Stimulated activated CD8-positive, alpha-beta memory T cell treated with anti-CD3 and anti-CD28 coated beads, Interleukin-4, amount 100 ng/mL, for 1 hour (primary cell): ENCODE measurements around the gene WDFY1.

Experiments
- DNase-seq, 2 donors: peaks; one replicate each; pipeline ENCODE4 v3.0.0-alpha.2; 2020; ENCODE audit warnings: low read depth in 2 of 2, low spot score in 1 of 2

WDFY1 gene, protein sequence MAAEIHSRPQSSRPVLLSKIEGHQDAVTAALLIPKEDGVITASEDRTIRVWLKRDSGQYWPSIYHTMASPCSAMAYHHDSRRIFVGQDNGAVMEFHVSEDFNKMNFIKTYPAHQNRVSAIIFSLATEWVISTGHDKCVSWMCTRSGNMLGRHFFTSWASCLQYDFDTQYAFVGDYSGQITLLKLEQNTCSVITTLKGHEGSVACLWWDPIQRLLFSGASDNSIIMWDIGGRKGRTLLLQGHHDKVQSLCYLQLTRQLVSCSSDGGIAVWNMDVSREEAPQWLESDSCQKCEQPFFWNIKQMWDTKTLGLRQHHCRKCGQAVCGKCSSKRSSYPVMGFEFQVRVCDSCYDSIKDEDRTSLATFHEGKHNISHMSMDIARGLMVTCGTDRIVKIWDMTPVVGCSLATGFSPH

DNA sequence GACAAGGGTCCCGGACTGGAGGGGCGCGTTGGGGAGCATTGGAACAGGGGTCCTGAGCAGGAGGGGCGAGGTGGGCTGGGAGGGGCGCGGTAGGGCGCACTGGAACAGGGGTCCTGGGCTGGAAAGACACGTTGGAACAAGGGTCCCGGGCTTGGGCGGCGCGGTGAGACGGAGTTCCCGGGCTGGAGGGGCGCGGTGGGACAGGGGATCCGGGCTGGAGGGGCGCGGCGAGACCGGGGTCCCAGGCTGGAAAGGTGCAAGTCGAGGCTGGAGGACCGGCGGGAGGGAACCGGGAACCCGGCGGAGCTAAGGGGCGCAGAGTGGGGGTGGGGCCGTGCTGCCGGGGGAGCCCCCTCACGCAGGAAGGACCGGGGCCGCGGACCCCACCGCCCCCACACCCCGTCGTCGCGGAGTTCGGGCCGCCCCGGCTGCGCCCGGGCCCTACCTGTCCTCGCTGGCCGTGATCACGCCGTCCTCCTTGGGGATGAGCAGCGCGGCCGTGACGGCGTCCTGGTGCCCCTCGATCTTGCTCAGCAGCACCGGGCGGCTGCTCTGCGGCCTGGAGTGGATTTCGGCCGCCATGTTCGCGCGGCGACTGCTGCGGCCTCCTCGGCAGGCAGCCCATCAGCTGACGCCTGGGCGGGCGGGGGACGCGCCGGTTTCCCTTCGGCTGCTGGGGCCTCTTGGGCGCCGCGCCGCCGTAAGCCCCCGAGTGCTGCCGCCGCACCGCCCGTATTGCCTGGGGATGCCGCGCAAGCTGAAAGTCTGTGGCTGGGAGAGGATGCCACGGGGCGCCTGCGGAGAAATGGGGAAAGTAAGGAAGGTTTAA lies at the start of gene WDFY1:
TSS of gene WDFY1 (minus strand) at position 633 of the 829 bp plus-strand sequence. CDS start at position 582, 51 bp downstream.
- DNase-seq, result peak; percentile 58 to 61

DNA sequence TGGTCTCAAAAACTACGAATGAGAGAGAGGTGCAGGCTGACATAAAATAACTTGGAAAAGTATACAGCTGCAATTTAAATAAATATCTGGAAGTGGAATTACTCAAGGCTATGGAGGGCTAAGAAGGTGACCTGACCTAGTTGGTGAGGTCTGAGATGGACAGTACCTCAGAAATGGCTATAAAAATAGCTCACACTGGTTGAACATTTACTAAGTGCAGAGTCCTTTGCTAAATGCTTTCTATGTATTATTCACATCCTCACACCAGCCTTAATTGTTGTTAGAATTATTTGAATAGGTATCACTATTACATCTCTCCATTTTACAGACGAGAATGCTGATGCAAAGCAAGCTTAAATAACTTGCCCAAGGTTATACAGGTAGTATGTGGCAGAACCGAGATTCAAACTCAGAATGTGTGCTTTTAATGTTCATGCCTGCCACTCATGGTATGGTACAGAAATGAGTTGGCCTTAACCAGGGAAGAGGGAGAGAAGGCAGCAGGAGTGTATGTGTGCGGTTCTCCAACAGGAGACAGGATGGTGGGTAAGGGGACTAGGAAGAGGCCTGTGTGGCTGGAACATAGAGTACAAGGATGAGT lies 49.5 kb upstream of the WDFY1 start:
- no peak for DNase-seq

DNA sequence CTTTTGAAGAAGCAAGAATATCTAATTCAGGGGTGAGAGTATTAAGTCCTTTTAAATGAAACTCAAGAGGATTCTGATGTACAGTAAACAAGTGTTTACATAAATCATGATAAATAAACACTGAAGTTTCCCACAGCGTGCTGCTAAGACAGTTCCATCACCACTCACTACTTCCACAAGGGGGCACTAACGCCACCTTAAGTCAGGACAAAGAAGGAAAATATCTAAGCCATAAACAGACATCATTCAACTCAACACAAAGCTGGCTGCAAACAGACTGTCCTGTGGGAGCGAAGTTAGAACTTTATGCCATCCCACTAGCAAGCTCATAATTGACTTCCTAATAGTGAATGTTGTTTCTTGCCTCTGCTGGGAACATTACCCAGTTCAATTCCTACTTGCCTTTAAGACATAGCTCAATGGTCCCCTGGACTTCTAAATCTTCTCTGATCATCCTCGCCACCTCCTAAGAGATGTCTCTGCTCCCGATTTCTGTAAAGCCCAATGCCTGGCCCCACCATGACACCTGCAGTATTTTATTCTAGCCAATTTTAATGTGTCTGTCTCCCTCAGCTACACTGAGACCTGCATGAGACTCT lies 48.6 kb upstream of the WDFY1 start:
- DNase-seq, result peak; percentile 3 to 35

DNA sequence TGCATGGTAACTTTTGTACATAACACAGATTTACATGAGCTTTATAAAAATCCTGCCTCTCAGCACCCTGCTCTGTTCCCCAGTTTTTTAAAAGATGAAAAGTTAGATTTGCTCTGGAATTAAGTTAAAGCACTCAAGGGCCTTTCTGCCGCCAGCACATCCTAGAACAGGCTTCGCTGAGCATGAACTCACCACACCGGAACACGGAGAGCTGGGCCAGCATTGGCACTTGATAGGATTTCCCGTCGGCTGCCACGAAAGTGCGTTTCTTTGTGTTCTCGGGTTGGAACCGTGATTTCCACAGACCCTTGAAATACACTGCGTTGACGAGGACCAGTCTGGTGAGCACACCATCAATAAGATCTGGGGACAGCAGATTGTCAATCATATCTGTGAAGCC lies 46.5 kb upstream of the WDFY1 start:
- no peak for DNase-seq

DNA sequence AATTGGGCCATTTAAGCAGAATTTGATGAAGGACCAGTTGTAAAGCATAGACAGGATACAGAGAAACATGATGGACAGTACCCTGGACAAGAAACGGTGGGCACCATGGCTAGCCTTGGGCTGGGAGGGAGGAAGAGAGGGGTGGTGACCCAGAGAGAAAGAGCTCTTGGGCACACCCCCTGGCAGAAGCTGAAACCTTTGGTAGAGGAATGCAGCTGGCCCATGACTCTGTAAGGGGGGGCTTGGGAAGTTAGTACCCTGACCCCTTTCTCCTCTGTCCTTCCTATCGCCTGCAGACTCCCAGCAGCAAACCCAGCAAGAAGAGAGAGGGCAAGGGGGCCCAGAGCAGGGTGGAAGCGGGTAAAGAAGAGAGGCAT lies 44.7 kb upstream of the WDFY1 start:
- DNase-seq, result no peak

DNA sequence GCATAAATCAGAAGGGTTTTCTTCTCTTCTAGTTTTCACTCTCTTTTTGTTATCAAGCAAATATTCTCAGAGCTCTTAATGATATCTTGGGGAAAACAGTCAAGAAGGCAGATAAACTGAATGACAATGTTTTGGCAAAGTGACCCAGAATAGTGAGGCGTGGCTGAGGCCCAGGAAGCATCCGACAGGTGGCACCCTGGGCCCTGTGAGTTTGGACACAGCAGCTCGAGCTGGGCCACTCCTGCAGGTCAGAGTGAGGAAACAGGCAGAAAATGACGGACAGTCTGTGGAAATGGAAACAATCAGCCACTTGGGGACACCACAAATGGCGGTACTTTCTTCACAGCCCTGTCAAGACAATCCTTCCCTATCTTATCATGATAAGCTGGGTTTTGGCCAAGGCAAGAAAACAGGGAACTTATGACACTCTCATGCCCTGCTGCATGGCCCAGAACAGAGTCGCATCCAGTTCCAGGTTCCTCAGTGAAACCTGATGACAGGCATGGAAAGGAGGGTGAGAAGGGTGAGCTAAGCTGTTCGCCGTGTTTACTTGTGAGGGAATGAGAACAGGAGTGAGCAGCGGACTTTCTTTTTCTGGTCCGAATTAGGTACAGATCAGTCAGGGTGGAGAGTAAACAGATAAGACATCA lies 44.2 kb upstream of the WDFY1 start:
- no peak for DNase-seq

DNA sequence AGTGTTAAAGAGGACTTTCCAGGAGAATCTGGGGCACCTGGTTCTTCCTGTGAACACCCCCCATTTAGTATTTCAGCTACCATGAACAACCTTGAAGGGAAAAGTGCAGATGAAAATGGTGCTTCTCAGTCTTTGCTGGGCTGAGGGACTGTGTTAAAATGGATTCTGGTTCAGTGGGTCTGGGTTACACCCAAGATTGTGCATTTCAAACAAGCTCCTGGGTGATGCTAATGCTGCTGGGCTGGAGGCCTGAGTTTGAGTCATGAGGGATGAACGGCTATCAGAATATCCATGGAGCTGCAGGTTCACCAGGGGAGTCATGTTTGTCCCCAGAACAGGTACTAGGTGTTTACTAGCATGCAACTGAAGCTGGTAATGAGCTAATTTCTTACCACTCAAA lies 36.1 kb upstream of the WDFY1 start:
- no peak for DNase-seq

DNA sequence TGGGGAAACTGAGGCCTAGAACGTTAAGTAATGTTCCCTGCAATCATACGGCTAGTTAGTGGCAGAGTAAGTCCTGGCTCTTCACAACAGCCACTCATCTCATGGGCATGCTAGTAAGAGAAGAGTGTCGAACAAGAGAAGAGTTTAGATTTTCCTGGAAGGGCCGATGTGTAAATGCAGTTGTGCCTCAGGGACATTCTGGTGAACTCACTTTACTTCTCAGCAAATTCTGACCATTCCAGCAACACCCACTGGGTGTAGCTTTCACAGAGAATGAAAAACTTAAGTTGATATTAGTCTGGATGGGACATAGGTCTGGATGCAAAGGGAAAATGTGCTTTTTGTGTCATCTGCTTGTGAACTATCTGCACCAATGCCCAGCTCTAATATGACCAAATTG lies 35.7 kb upstream of the WDFY1 start:
- no peak for DNase-seq

DNA sequence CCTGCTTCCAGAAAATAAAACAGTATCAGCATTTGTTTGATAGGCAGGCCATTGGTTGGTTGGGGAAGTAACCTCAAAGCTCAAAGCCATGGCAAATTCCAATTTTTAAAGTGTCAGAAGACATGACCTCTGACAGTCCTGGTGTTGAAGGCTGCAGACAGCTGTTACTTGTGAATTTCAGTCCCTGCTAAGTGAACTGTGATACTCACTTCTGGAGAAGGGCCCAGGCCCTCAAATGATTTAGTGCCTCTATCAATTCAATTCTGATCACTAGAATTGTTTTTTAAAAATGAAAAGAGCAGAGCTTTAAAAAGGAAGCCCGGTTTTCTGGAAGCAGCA lies 35.2 kb upstream of the WDFY1 start:
- DNase-seq, result no peak

DNA sequence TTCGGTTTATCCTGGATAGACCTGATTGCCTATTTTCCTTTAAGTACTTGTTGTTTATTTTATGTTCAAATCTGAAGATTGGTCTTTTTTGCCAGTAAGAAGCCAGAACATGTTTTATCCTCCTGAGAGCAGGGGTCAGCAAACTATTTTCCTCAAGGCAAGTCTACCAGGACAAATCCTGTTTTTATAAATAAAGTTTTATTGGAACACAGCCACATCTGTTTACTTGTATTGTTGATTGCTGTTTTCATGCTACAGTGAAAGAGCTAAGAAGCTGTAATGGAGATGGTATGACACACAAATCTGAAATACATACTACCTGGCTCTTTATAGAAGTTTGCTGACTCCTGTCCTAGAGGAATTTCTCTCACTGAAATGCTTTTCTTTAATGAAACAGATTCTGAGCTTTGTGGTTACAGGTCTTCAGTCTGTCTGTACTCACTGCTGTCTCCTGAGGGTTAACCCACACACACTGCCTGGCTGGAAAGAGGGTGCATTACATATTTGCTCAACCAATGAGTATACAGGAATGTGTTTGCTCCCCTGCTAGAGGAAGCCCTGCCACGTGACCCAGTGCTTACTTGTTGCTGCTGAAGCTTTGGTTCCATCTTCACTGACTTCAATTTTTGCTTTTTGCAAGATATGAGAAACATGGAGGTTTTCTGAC lies 34.7 kb upstream of the WDFY1 start:
- no peak for DNase-seq

DNA sequence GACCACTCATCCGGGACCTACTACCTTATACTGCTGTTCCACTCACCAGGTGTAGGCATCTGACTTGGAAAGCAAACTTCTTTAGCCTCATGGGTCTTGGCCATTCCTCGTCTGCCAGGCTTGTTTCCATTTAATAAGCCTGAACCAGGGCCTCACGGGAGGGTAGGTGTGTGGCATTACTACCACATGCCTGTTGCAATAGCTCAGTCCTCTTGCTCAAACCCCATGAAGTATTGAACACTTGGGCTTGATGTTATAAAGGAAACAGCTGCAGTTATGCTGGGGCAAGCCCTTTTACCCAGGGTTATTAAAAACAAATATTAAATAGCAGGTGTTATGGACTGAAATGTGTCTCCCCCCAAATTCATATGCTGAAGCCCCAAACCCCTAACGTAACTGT lies 33.3 kb upstream of the WDFY1 start:
- no peak for DNase-seq

DNA sequence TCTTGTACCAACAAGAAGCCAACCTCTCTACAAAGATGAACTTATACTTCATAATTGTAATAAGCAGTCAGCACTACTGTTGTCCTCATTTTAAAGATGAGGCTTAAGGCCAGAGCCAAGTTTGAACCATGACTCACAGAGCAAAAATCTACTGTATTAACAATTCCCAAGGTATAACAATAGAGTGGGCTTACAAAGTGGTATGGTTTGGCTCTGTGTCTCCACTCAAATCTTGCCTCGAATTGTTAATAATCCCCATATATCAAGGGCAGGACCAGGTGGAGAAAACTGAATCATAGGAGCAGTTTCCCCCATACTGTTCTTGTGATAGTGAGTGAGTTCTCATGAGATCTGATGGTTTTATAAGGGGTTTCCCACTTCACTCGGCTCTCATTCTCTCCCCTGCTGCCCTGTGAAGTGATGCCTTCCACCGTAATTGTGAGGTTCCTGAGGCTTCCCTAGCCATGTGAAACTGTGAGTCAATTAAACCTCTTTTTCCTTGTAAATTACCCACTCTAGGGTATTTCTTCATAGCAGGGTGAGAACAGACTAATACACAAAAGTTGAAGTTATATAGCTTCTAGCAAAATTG lies 31.6 kb upstream of the WDFY1 start:
- no peak for DNase-seq

DNA sequence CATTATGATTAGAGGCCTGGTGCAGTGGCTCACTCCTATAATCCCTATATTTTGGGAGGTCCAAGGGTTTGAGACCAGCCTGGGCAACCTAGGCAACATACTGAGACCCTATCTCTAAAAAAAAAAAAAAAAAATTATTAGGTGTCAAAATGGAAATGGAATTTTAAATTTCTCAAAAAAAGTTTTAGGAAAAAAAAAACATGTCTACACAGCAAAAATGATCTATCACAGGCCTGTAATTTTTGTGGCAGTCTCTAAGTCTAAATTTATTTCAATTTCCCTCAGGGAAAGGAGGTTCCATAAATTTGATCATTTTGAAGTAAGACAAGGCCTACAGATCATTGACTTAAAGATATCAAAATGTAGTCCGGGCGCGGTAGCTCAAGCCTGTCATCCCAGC lies 28.5 kb upstream of the WDFY1 start:
- DNase-seq, result no peak

DNA sequence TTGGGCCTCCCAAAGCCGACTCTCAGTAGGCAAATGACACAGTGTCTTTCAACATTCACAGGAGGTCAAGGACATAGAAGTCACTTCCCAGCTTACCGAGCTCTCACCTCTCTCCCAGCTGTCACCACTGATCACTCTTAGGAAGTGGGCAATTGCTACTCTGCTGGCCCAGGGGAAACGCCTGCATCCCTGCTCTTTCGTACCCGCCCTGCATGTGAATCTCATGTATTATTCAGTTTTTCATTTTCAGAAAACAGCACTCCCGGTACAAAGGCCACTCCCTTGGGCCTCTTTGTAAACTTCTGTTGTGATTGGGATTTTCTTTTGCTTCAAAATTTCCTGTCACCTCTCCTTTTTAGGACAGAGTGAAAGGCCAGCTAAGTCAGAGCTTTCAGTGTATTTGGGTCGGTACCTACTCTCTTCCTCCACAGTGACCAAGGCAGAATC lies 27.5 kb upstream of the WDFY1 start:
- DNase-seq, result no peak

DNA sequence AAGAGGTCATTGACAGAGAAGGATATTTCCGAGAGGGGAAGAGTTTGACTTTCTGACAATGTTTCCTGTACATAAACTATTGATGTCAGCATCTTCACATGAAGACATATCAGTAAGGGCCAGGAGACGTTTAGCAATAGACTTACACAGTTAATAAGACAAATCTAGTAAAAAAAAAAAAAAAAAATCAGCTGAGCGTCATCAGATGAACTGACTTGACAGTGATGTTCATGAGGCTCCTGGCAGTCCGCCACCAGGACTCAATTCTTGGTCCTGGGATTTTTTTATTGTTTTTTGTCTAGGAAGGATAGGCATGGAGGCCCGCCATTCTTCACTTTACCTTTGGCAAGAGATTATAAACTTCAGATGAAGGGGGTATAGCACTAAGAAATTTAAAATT lies 26.6 kb upstream of the WDFY1 start:
- DNase-seq, result no peak

DNA sequence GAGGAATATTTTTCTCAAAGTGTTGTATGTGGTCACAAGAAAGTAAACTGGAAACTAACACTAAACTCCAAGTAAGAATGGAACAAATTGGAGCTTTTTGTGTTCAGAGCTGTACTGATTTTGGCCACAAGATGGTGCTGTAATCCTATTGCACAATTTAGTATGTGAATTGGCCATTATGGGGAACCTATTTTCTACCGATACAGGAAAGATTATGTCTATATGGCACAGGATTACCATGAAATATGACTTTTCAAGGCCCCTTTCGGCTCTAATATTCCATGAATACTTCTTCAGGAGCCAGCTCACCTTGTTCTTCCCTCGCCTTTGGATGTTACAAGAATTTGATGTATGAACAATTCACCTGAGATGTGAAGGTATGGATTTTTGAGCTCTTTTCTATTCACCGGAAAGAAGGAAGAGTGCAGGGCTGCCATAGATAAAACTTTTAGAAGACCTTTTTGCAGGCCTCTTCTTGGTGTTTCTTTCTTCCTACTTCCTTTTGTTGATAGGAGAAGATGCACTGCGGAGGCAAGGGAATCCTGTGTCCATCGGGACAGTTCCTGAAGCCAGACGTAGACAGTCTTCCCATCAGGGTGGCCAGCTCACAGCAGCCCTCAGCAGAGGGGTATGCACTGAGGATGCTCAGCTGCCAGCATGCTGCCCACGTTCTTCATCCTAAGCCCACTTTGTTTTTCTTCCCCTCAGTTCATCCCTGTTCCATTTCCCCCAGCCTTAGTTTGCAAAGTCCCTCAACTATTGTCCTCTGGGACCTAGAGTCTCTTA lies 25.4 kb upstream of the WDFY1 start:
- DNase-seq, result peak in 1 of 2 donors; percentile 17

DNA sequence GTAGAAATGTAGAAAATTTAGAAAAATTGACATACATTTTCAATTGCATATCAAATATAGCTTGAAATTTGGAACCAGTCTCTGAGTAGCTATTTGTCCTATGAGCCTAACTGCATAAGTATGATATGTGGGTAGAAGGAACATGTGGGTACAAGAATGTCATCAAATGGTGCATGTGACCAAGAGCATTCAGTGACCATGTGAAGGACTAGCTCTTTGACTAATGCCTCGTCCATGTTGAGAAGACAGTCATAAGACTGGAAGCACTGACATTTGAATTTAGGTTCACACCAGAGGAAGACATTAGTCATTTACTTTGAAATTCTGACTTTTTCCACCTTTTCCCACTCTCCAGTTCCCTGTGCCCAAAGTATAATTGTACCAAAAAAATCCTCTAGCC lies 24.7 kb upstream of the WDFY1 start:
- DNase-seq, result no peak

DNA sequence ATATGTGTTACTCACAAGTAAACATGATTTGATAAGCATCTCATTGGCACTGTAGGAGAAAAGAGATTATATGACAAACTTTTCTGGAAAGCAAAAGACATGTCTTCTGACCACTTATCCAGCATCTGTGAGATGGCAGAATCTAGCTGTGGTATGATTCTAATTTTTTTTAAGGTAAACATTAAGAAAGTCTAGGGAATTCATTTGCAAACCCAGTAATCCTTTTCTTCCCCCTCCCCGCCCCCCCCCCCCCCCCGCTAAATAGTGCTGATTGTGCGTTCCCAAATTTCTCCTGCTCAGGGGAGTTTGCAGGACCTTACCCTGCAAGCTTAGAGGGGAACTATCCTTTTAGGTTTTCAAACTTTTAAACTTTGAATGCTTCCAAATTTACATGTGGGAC lies 24.2 kb upstream of the WDFY1 start:
- no peak for DNase-seq

DNA sequence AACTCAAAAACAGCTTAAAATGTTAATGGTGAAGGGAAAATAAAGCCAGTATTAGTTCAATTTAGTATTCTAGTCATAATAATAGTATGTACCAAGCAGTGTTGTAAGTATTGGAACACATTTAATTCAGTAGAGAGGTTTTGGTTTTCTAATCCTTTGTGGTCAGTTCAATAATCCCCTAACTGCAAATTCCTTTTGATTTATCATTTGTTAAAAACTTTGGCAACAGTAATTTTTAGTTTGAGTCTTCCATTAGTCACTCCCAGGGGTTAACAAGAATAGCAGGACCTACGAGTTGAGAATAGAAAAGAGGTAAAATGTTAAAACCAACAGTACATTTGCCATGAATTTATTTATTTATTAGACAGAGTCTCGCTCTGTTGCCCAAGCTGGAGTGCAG lies 22.8 kb upstream of the WDFY1 start:
- no peak for DNase-seq

DNA sequence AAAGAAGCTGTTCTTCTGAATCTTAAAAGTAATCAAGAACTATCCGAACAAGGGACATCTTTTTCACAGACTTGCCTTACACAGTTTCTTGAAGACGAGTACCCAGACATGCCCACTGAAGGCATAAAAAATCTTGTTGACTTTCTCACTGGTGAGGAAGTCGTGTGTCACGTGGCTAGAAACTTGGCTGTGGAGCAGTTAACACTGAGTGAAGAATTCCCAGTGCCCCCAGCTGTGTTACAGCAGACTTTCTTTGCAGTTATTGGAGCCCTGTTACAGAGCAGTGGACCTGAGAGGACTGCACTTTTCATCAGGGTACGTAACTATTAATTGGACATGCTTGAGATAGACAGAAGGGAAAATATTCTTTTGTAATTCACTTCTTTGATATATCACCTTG lies 14.6 kb upstream of the WDFY1 start:
- DNase-seq, result no peak
